Endothelial cell (in vitro differentiated cells): ENCODE measurements around the gene NOL4L. TPM values are rescaled to one million over a fixed set of nuclear protein-coding genes. Genes with fewer than 3 reads are reported as not detected.

Experiments used
- DNase-seq: peaks from one replicate; pipeline ENCODE4 v3.0.0; 2021; ENCODE audit warnings: low spot score
- H3K27ac Mint-ChIP-seq: one replicate; pipeline ENCODE4 v1.8.0; 2021; ENCODE audit warnings: mixed read lengths, inconsistent platforms; ENCODE audit not compliant: unreplicated experiment
- H3K27me3 Mint-ChIP-seq: one replicate; pipeline ENCODE4 v1.8.0; 2021; ENCODE audit warnings: mild to moderate bottlenecking, moderate library complexity, mixed read lengths, inconsistent platforms; ENCODE audit not compliant: unreplicated experiment
- H3K36me3 Mint-ChIP-seq: one replicate; pipeline ENCODE4 v1.8.0; 2021; ENCODE audit warnings: mild to moderate bottlenecking, low read depth, mixed read lengths, inconsistent platforms; ENCODE audit not compliant: unreplicated experiment
- H3K4me1 Mint-ChIP-seq: one replicate; pipeline ENCODE4 v1.8.0; 2021; ENCODE audit warnings: mild to moderate bottlenecking, mixed read lengths, inconsistent platforms; ENCODE audit not compliant: unreplicated experiment
- H3K4me3 Mint-ChIP-seq: one replicate; pipeline ENCODE4 v1.8.0; 2021; ENCODE audit warnings: mild to moderate bottlenecking, mixed read lengths, inconsistent platforms; ENCODE audit not compliant: unreplicated experiment
- H3K9me3 Mint-ChIP-seq: one replicate; pipeline ENCODE4 v1.8.0; 2021; ENCODE audit warnings: mixed read lengths, inconsistent platforms; ENCODE audit not compliant: unreplicated experiment
- total RNA-seq: library from RNA; stranded (reverse); fragmentation: NEBNext Ultra II Directional; extraction: Animal tissue kit (Norgen Biotek cat#: 25700); gene quantifications from one replicate; pipeline ENCODE4 v1.2.1, GENCODE V29; 2021; ENCODE audit not compliant: unreplicated experiment
- TF ChIP-seq, protein P1 (sequence below): fragments of 200-600 bp; sonication (generic); IDR thresholded peaks from one replicate; pipeline ENCODE4 v1.5.0; 2021; ENCODE audit warnings: antibody characterized with exemption; ENCODE audit not compliant: unreplicated experiment

The NOL4L gene
- total RNA-seq, 1 donor from 2014 or later, result 150 TPM

DNA sequence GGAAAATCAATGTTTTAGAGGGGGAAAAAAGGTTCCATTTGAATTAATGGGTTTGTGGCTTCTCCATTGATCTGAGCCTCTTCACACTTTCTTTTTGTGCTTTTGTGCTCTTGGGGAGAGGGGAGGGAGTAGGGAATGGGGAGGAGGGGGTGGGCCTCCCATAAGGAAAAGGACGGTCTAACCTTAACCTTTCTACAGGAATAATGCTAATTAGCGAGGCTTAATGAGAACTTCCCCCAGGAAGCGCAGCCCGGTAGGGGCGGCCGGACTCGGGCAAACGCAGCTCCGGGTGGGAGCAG, 103.0 kb downstream of the NOL4L start:
- TF ChIP-seq, protein P1, sequence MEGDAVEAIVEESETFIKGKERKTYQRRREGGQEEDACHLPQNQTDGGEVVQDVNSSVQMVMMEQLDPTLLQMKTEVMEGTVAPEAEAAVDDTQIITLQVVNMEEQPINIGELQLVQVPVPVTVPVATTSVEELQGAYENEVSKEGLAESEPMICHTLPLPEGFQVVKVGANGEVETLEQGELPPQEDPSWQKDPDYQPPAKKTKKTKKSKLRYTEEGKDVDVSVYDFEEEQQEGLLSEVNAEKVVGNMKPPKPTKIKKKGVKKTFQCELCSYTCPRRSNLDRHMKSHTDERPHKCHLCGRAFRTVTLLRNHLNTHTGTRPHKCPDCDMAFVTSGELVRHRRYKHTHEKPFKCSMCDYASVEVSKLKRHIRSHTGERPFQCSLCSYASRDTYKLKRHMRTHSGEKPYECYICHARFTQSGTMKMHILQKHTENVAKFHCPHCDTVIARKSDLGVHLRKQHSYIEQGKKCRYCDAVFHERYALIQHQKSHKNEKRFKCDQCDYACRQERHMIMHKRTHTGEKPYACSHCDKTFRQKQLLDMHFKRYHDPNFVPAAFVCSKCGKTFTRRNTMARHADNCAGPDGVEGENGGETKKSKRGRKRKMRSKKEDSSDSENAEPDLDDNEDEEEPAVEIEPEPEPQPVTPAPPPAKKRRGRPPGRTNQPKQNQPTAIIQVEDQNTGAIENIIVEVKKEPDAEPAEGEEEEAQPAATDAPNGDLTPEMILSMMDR, result no peak
- Mint-ChIP-seq H3K4me1 (peaks cover 62% of the 10 kb centered on the region), H3K27ac (peak overlapping the region; percentile 70), H3K9me3 (no peaks in the 10 kb centered on the region), H3K36me3 (peaks cover 21% of the 10 kb centered on the region), H3K4me3 (peak overlapping the region; percentile 93), H3K27me3 (peaks cover 23% of the 10 kb centered on the region)
- no peak for DNase-seq

DNA sequence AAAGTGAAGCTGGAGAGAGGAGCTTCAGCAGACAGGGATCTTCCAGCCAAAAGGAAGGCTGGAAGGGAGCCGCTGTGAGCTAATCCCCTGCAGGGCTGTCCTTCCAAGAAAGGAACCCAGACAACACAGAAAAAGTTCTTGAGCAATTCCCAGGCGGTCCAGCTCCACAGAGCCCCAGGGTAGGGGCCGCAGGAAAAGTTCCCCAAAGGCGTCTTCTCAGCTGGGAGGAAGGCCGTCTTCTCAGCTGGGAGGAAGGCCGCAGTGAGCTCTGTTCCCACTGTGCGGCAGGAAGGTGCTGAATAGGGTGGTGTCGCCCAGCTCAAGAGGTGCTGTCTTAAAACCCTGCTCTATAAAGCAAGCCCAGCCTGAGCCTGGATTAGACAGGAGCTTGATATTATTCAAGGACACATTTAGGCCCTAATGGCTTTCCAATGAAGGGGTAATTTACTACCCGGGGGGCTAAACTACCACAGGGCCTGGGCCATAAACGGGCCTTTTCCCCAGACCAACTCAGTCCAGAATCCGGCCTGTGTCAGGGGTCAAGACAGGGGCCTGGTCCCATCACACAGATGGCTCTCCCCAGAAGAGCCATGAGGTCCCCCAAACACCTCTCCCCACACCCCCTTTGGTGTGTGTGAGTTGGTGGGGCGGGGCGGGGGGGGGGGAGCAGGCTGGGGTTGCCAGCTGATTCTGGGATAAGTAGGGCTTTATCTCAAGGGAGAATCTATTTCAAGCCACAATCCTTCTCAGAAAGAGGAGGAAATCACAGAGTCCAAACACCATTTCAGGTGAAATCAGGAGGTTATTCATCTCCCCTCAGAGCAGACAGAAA, 103.6 kb downstream of the NOL4L start:
- Mint-ChIP-seq H3K36me3 (peaks cover 23% of the 10 kb centered on the region), H3K4me1 (peaks cover 64% of the 10 kb centered on the region), H3K27me3 (peaks cover 24% of the 10 kb centered on the region), H3K4me3 (peak overlapping the region; percentile 93), H3K9me3 (no peaks in the 10 kb centered on the region), H3K27ac (peak overlapping the region; percentile 70)
- no peak for DNase-seq
- TF ChIP-seq, protein P1, result no peak

DNA sequence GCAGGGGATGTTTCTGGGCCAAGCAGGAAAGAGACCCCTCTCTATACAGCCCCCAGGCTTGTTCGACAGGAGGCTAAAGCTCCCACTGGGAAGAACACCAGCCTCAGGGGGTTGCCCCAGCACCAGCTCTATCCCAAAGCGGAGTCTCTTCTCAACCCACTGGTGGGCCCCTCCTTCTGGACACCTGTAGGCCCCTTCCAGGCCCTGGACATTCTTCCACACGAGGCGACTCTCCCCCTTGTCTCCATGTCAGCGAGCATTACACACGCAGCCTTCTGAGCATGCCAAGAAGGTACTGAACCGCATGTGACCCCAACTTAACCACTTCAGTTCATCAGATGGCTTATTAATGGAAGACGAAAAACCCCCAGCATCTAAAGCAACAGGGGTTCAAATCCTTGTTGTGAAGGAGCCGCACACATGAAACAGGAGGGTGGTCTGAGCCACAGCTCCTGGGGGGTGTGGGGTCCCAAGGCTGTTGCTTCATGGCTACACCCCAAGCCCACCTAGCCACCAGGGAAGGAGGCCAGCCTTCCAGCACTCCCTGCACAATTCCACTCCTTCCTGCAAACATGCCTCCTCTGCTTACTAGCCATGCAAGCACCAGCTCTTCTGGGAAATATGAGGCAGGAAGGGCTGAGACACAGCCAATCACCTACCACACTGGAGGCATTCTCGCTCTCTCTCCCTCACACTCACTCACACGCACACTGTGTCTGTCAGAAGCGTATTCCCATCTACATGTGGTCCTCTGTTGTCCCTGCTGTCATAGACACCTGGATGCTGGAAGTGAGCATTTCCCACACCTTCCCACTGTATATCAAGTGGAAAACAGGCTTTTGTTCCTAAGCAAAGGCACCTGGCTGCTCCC, 104.5 kb downstream of the NOL4L start:
- Mint-ChIP-seq H3K9me3 (no peaks in the 10 kb centered on the region), H3K27me3 (peaks cover 28% of the 10 kb centered on the region), H3K4me3 (peak overlapping the region; percentile 93), H3K4me1 (peaks cover 64% of the 10 kb centered on the region), H3K27ac (peak overlapping the region; percentile 84), H3K36me3 (peaks cover 25% of the 10 kb centered on the region)
- TF ChIP-seq, protein P1, result no peak
- no peak for DNase-seq

DNA sequence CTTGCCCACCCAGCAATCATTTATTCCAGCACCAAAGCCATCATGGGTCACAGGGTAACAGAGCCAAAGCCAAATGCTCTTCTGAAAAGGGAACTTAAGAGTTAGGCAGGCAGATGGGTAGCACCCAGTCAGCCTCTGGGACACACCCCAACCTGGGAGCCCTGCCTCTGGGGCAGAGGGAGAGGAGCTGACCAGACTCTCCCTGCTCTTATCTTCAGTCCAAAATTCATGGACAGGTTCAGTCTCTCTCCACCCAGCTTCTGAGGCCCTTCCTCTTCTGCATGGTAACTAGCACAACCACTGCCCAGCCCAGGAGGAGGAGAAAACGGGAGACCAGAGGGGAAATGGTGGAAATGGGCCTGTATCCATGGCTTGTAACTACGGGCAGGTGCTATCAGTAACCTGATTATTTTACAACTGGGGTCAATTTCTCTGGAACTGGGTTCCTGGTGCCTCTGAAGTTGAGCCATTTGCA, 105.4 kb downstream of the NOL4L start:
- H3K27me3 Mint-ChIP-seq, result peaks cover 21% of the 10 kb centered on the region
- H3K4me1 Mint-ChIP-seq, result peaks cover 62% of the 10 kb centered on the region
- H3K4me3 Mint-ChIP-seq, result peak overlapping the region; percentile 93
- peak overlapping the region; percentile 83 for H3K27ac Mint-ChIP-seq
- peaks cover 25% of the 10 kb centered on the region for H3K36me3 Mint-ChIP-seq
- TF ChIP-seq, protein P1, result no peak
- DNase-seq, result no peak
- H3K9me3 Mint-ChIP-seq, result no peaks in the 10 kb centered on the region

DNA sequence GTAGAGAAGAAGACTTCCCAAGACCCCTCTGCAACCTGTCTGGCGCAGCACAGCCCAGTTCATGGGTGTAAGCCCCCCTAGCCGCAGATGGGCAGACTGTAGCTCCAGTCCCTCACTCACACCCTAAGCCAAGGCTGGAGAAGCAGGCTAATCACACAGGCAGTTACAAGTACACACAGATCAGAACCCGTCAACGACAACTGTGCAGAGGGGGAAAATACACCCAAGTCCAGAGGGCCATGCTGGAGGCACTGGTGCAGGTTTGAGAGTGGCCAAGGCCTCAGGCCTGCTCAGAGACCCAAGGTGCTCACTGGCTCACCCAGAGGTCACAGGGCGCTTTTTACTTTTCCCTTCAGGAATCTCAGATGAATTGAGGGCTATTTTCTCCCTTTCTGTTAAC, 106.1 kb downstream of the NOL4L start:
- H3K4me1 Mint-ChIP-seq, result peaks cover 65% of the 10 kb centered on the region
- no peaks in the 10 kb centered on the region for H3K9me3 Mint-ChIP-seq
- H3K27ac Mint-ChIP-seq, result peak overlapping the region; percentile 75
- TF ChIP-seq, protein P1, result no peak
- H3K4me3 Mint-ChIP-seq, result peak overlapping the region; percentile 93
- H3K27me3 Mint-ChIP-seq, result peaks cover 20% of the 10 kb centered on the region
- no peak for DNase-seq
- H3K36me3 Mint-ChIP-seq, result peaks cover 25% of the 10 kb centered on the region
